ENCODE results near the gene RBPMS2. TPM values are rescaled to one million over a fixed set of nuclear protein-coding genes. Genes with fewer than 3 reads are reported as not detected.
"Not testable (repeated sequence)": the region's sequence is repeated elsewhere in the genome, so short reads cannot be mapped to it uniquely, and the experiment has no call there.

RBPMS2 gene
- polyA plus RNA-seq, 1 of the 3 experiments (the other 2 are of a cell fraction), result 6.5 TPM

GRCh38 chr15:64824929-64825430 lies 49.6 kb upstream of the RBPMS2 start (continued):
- TF ChIP-seq USF1 (IDR thresholded peaks at IDR 0.05; ENCODE audit: borderline replicate concordance, low read depth) (no peak), CHD2 (IDR thresholded peaks at IDR 0.05; ENCODE audit: low read length, partially characterized antibody) (no peak), RCOR1 (IDR thresholded peaks at IDR 0.05; ENCODE audit: low read length) (no peak), FOXM1 (IDR thresholded peaks at IDR 0.05; ENCODE audit: low read depth) (no peak)

DNA sequence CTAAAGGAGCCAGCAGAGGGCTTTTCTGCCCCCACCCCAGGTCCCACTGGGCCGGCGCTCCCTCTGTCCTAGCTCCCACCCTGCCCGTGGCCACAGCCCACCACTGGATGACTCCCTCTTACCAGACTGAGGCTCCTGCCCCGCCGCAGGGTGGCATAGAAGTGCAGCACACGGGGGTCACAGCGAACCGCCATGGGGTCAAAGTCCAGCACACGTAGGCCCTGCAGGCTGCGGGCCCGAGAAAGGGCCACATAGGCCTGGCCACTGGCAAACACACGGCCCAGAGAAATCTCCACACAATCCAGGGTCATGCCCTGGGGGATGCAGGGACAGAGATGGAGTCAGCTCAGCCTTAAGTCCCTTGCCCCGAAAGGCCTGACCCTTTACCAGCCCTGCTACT lies 41.1 kb upstream of the RBPMS2 start:
- Histone ChIP-seq H3K9me3 (no peaks in the 10 kb centered on the region), H3K27ac (ENCODE audit: low read depth in 2 of 2, low read length in 1 of 2) (no peak overlapping the region), H3K79me2 (ENCODE audit: insufficient read depth) (no peaks in the 10 kb centered on the region), H3F3A (replicated peaks; ENCODE audit: insufficient read depth) (no peaks in the 10 kb centered on the region), H3K9ac (no peak overlapping the region), H4K20me1 (ENCODE audit: insufficient read depth) (no peaks in the 10 kb centered on the region), H3K4me3 (ENCODE audit: low read depth in 2 of 2, low read length in 1 of 2) (no peak overlapping the region), H3K9me2 (no peaks in the 10 kb centered on the region), H3K4me2 (no peak overlapping the region), H3K4me1 (ENCODE audit: control insufficient read depth in 1 of 2, insufficient read depth in 2 of 2, low read depth in 1 of 2, low read length in 1 of 2) (peaks cover 0 to 14% of the 10 kb centered on the region in 2 experiments; a peak in 2 of 4 replicates), H3K27me3 (ENCODE audit: insufficient read depth) (no peaks in the 10 kb centered on the region), H3K36me3 (replicated peaks in 1 of 2; ENCODE audit: control insufficient read depth in 1 of 2, insufficient read depth in 2 of 2, low read length in 1 of 2) (no peaks in the 10 kb centered on the region), H2AFZ (ENCODE audit: low read depth) (no peak overlapping the region)
- 100% methylated on average over 6 of the region's 13 CpGs for WGBS (ENCODE audit: low lambda C conversion rate)
- TF ChIP-seq, protein P1, sequence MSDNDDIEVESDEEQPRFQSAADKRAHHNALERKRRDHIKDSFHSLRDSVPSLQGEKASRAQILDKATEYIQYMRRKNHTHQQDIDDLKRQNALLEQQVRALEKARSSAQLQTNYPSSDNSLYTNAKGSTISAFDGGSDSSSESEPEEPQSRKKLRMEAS (IDR thresholded peaks at IDR 0.05; ENCODE audit: low read depth), result no peak
- TF ChIP-seq RXRA (IDR thresholded peaks at IDR 0.05; ENCODE audit: borderline replicate concordance, low read depth), result no peak
- TF ChIP-seq FOSL2 (IDR thresholded peaks at IDR 0.05; ENCODE audit: borderline replicate concordance, low read depth), result no peak
- no peak for TF ChIP-seq TCF12 (IDR thresholded peaks at IDR 0.05)
- no peak for TF ChIP-seq TEAD4 (IDR thresholded peaks at IDR 0.05; ENCODE audit: borderline replicate concordance, insufficient read depth)
- TF ChIP-seq USF1 (IDR thresholded peaks at IDR 0.05; ENCODE audit: borderline replicate concordance, low read depth), result no peak
- no peak for TF ChIP-seq EZH2phosphoT487 (IDR thresholded peaks at IDR 0.05; ENCODE audit: borderline replicate concordance, low read depth)
- no peak for TF ChIP-seq CHD2 (IDR thresholded peaks at IDR 0.05; ENCODE audit: low read length, partially characterized antibody)
- TF ChIP-seq NFIC (IDR thresholded peaks at IDR 0.05; ENCODE audit: borderline replicate concordance), result no peak
- TF ChIP-seq POLR2AphosphoS5 (IDR thresholded peaks at IDR 0.05; ENCODE audit: low read depth, low read length), result no peak
- TF ChIP-seq RFX5 (IDR thresholded peaks at IDR 0.05; ENCODE audit: low read length), result no peak
- ChIA-PET CTCF (interaction anchor here (1.2 to 1.8 kb wide), 2 partner anchors 84 to 88 kb away, joined by 4 to 6 read pairs; no protein-coding TSS in a partner anchor), POLR2A (interaction anchor here (1.3 kb wide), 1 partner anchor 9 kb away, joined by 6 read pairs; the partner anchor contains the start of gene PIF1)
- DNase-seq, result no peak

GRCh38 chr15:64814965-64815364 lies 39.6 kb upstream of the RBPMS2 start:
- H3K27me3 ChIP-seq (ENCODE audit: insufficient read depth); H3K9me3 ChIP-seq; H3K9me2 ChIP-seq; H3K36me3 ChIP-seq (replicated peaks in 1 of 2; ENCODE audit: control insufficient read depth in 1 of 2, insufficient read depth in 2 of 2, low read length in 1 of 2); DNase-seq; H3K27ac ChIP-seq (ENCODE audit: low read depth in 2 of 2, low read length in 1 of 2); H4K20me1 ChIP-seq (ENCODE audit: insufficient read depth); H3K9ac ChIP-seq; H3K4me2 ChIP-seq; H2AFZ ChIP-seq (ENCODE audit: low read depth); H3K79me2 ChIP-seq (ENCODE audit: insufficient read depth); H3F3A ChIP-seq (replicated peaks; ENCODE audit: insufficient read depth); H3K4me3 ChIP-seq (ENCODE audit: low read depth in 2 of 2, low read length in 1 of 2): not testable (repeated sequence)
- POLR2A ChIA-PET, result interaction anchor here (1.3 kb wide), 1 partner anchor 11 kb away, joined by 6 read pairs; the partner anchor contains the start of gene PIF1
- H3K4me1 ChIP-seq (ENCODE audit: control insufficient read depth in 1 of 2, insufficient read depth in 2 of 2, low read depth in 1 of 2, low read length in 1 of 2), result peaks cover 0 to 14% of the 10 kb centered on the region in 2 experiments; a peak in 2 of 4 replicates
- 97% methylated on average over 4 of the region's 4 CpGs for WGBS (ENCODE audit: low lambda C conversion rate)
- CTCF ChIA-PET, result interaction anchor here (1.2 to 1.8 kb wide), 3 partner anchors 83 to 86 kb away, joined by 4 to 6 read pairs (median 4); no protein-coding TSS in a partner anchor

GRCh38 chr15:64814283-64814682 lies 38.9 kb upstream of the RBPMS2 start:
- peaks cover 0 to 14% of the 10 kb centered on the region in 2 experiments; a peak in 2 of 4 replicates for H3K4me1 ChIP-seq (ENCODE audit: control insufficient read depth in 1 of 2, insufficient read depth in 2 of 2, low read depth in 1 of 2, low read length in 1 of 2)
- CTCF ChIA-PET, result interaction anchor here (0.8 to 9.5 kb wide), 2 partner anchors 83 to 128 kb away, joined by 3 to 286 read pairs; no protein-coding TSS in a partner anchor
- H4K20me1 ChIP-seq (ENCODE audit: insufficient read depth); H3K4me2 ChIP-seq; POLR2A ChIA-PET; H3K27ac ChIP-seq (ENCODE audit: low read depth in 2 of 2, low read length in 1 of 2); DNase-seq; H2AFZ ChIP-seq (ENCODE audit: low read depth); H3K79me2 ChIP-seq (ENCODE audit: insufficient read depth); H3K9me2 ChIP-seq; H3F3A ChIP-seq (replicated peaks; ENCODE audit: insufficient read depth); H3K9me3 ChIP-seq; H3K36me3 ChIP-seq (replicated peaks in 1 of 2; ENCODE audit: control insufficient read depth in 1 of 2, insufficient read depth in 2 of 2, low read length in 1 of 2); H3K4me3 ChIP-seq (ENCODE audit: low read depth in 2 of 2, low read length in 1 of 2); H3K27me3 ChIP-seq (ENCODE audit: insufficient read depth); H3K9ac ChIP-seq: not testable (repeated sequence)
- WGBS (ENCODE audit: low lambda C conversion rate), result 95% methylated on average over 8 of the region's 8 CpGs
